ENCODE results near the gene TSPEAR. TPM values are rescaled to one million over a fixed set of nuclear protein-coding genes. Genes with fewer than 3 reads are reported as not detected.
A peak's percentile ranks its signal among the peaks of the same experiment; 100 is the strongest.

The TSPEAR gene
- total and polyA plus RNA-seq, 2 of the 13 experiments (the other 11 are each of a cell fraction or from before 2014, with no cell fraction given) = 0.07 to 0.32 TPM

DNA sequence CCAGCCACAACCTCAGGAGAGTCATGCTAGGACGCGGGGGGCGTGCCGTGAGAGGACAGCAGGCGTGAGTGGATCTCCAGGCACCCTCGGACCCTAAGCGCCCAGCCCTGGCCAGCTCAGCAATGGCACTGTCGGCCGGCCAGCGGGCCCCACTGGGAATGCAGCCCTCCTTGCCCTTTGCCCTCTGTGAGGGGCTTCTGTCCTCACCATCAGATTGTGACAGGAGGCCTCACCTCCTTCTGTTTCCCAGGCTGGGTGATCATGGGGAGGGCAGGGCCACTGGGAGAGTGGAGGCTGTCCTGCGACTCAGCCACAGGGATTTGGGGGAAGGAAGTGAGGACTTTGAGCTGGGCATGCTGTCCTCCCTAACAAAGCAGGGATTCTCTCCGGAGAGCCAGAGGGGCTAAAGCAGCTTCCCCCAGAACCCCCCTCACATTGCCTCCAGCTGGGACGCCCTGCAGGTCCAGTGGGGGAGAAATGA is 262.7 kb downstream of the TSPEAR start (continued):
- TF ChIP-seq TFE3 (CRISPR knock-in tag; IDR thresholded peaks at IDR 0.05) = no peak
- TF ChIP-seq ZNF713 (CRISPR knock-in tag; IDR thresholded peaks at IDR 0.05) = no peak
- TF ChIP-seq ZBTB37 (CRISPR knock-in tag; IDR thresholded peaks at IDR 0.05) = no peak
- TF ChIP-seq, protein P1, sequence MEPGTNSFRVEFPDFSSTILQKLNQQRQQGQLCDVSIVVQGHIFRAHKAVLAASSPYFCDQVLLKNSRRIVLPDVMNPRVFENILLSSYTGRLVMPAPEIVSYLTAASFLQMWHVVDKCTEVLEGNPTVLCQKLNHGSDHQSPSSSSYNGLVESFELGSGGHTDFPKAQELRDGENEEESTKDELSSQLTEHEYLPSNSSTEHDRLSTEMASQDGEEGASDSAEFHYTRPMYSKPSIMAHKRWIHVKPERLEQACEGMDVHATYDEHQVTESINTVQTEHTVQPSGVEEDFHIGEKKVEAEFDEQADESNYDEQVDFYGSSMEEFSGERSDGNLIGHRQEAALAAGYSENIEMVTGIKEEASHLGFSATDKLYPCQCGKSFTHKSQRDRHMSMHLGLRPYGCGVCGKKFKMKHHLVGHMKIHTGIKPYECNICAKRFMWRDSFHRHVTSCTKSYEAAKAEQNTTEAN (CRISPR knock-in tag; conservative IDR thresholded peaks at IDR 0.05) = no peak
- TF ChIP-seq, protein P2, sequence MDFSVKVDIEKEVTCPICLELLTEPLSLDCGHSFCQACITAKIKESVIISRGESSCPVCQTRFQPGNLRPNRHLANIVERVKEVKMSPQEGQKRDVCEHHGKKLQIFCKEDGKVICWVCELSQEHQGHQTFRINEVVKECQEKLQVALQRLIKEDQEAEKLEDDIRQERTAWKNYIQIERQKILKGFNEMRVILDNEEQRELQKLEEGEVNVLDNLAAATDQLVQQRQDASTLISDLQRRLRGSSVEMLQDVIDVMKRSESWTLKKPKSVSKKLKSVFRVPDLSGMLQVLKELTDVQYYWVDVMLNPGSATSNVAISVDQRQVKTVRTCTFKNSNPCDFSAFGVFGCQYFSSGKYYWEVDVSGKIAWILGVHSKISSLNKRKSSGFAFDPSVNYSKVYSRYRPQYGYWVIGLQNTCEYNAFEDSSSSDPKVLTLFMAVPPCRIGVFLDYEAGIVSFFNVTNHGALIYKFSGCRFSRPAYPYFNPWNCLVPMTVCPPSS (IDR thresholded peaks at IDR 0.05) = no peak
- 0 out of 2 replicates have a peak, but pooled peaks have one; percentile 42 for TF ChIP-seq PHF21A (CRISPR knock-in tag; IDR thresholded peaks at IDR 0.05)
- peak; percentile 21; the same call in 1 of the 2 replicates for TF ChIP-seq MYC (CRISPR knock-in tag; IDR thresholded peaks at IDR 0.05; ENCODE audit: borderline replicate concordance)
- TF ChIP-seq ZNF816 (CRISPR knock-in tag; IDR thresholded peaks at IDR 0.05; ENCODE audit: borderline replicate concordance) = no peak
- no peak for TF ChIP-seq CEBPZ (IDR thresholded peaks at IDR 0.05; ENCODE audit: low read length)
- no peak for TF ChIP-seq NR2C2 (CRISPR knock-in tag; IDR thresholded peaks at IDR 0.05; ENCODE audit: borderline replicate concordance)
- TF ChIP-seq TAF1 (CRISPR knock-in tag; IDR thresholded peaks at IDR 0.05) = no peak
- no peak for TF ChIP-seq TOE1 (CRISPR knock-in tag; IDR thresholded peaks at IDR 0.05)
- TF ChIP-seq, protein P3, sequence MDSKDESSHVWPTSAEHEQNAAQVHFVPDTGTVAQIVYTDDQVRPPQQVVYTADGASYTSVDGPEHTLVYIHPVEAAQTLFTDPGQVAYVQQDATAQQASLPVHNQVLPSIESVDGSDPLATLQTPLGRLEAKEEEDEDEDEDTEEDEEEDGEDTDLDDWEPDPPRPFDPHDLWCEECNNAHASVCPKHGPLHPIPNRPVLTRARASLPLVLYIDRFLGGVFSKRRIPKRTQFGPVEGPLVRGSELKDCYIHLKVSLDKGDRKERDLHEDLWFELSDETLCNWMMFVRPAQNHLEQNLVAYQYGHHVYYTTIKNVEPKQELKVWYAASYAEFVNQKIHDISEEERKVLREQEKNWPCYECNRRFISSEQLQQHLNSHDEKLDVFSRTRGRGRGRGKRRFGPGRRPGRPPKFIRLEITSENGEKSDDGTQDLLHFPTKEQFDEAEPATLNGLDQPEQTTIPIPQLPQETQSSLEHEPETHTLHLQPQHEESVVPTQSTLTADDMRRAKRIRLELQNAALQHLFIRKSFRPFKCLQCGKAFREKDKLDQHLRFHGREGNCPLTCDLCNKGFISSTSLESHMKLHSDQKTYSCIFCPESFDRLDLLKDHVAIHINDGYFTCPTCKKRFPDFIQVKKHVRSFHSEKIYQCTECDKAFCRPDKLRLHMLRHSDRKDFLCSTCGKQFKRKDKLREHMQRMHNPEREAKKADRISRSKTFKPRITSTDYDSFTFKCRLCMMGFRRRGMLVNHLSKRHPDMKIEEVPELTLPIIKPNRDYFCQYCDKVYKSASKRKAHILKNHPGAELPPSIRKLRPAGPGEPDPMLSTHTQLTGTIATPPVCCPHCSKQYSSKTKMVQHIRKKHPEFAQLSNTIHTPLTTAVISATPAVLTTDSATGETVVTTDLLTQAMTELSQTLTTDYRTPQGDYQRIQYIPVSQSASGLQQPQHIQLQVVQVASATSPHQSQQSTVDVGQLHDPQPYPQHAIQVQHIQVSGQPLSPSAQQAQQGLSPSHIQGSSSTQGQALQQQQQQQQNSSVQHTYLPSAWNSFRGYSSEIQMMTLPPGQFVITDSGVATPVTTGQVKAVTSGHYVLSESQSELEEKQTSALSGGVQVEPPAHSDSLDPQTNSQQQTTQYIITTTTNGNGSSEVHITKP (CRISPR knock-in tag; IDR thresholded peaks at IDR 0.05; ENCODE audit: low read depth) = no peak
- no peak for TF ChIP-seq RELA (CRISPR knock-in tag; IDR thresholded peaks at IDR 0.05)
- no peak for TF ChIP-seq ZNF672 (CRISPR knock-in tag; IDR thresholded peaks at IDR 0.05)
- no peak for TF ChIP-seq ATF5 (CRISPR knock-in tag; IDR thresholded peaks at IDR 0.05; ENCODE audit: low read depth)
